A673 (cell line): ENCODE measurements around the gene HAUS6. TPM values are rescaled to one million over a fixed set of nuclear protein-coding genes. Genes with fewer than 3 reads are reported as not detected.

Experiments used
- BruUV-seq: library from RNA; stranded (reverse); fragments of 400-500 nt; replicated peaks from 2 replicates; lab custom pipeline; 2021; lab: Mats Ljungman, UMichigan
- CTCF ChIA-PET: fragments of 300-600 bp; sonication (Branson Sonifier 250); formaldehyde crosslinking; loops from one replicate; lab custom pipeline; 2022; ENCODE audit warnings: antibody characterized with exemption; lab: Charles Lee
- POLR2A ChIA-PET: fragments of 300-600 bp; sonication (Branson Sonifier 250); formaldehyde crosslinking; loops from one replicate; lab custom pipeline; 2022; ENCODE audit warnings: antibody characterized with exemption; ENCODE audit not compliant: low non-redundant PET; lab: Charles Lee
- DNase-seq: peaks from one replicate; pipeline ENCODE4 v3.0.0-alpha.2; 2015; ENCODE audit warnings: low spot score
- H3K27ac ChIP-seq: fragments of 200-600 bp; sonication (generic); 2 replicates; pipeline ENCODE4 v1.5.1; 2016; ENCODE audit warnings: mixed run types, low read depth, mild to moderate bottlenecking, mixed read lengths, antibody characterized with exemption, low read length; ENCODE audit not compliant: poor library complexity, severe bottlenecking
- H3K27me3 ChIP-seq: fragments of 200-600 bp; sonication (generic); replicated peaks from 2 replicates; pipeline ENCODE4 v1.6.1; 2017; ENCODE audit warnings: mixed run types, low read depth, mild to moderate bottlenecking, mixed read lengths, antibody characterized with exemption, low read length; ENCODE audit not compliant: insufficient read depth, poor library complexity
- H3K36me3 ChIP-seq: fragments of 200-600 bp; sonication (generic); 2 replicates; pipeline ENCODE4 v1.6.1; 2016; ENCODE audit warnings: mixed run types, mild to moderate bottlenecking, mixed read lengths, antibody characterized with exemption, low read length; ENCODE audit not compliant: insufficient read depth, poor library complexity, severe bottlenecking
- H3K4me1 ChIP-seq: fragments of 200-600 bp; sonication (generic); 2 replicates; pipeline ENCODE4 v1.6.1; 2017; ENCODE audit warnings: mixed run types, mild to moderate bottlenecking, mixed read lengths, antibody characterized with exemption, low read length; ENCODE audit not compliant: insufficient read depth, poor library complexity, severe bottlenecking
- H3K4me3 ChIP-seq: fragments of 200-600 bp; sonication (generic); 2 replicates; pipeline ENCODE4 v1.5.1; 2016; ENCODE audit warnings: low read depth, mixed run types, mild to moderate bottlenecking, mixed read lengths, low read length; ENCODE audit not compliant: poor library complexity, severe bottlenecking
- H3K9me3 ChIP-seq: fragments of 200-600 bp; sonication (generic); 2 replicates; pipeline ENCODE4 v1.6.1; 2016; ENCODE audit warnings: mixed run types, low read depth, mild to moderate bottlenecking, mixed read lengths, antibody characterized with exemption, low read length; ENCODE audit not compliant: poor library complexity, severe bottlenecking
- CTCF ChIP-seq: fragments of 300-800, 200-600 bp; sonication (generic); conservative IDR thresholded peaks from 2 replicates; pipeline ENCODE4 v1.5.1; 2017; ENCODE audit warnings: low read depth, mild to moderate bottlenecking, antibody characterized with exemption, low read length, moderate library complexity, mixed read lengths
- EZH2 ChIP-seq: fragments of 200-600 bp; sonication (generic); IDR thresholded peaks from 2 replicates; pipeline ENCODE4 v1.6.1; 2017; ENCODE audit warnings: borderline replicate concordance, low read depth, mild to moderate bottlenecking, mixed read lengths, antibody characterized with exemption, low read length; ENCODE audit not compliant: poor library complexity, severe bottlenecking
- intact Hi-C: fragments of 100-400 bp; cut with micrococcal nuclease; formaldehyde crosslinking; loops from one replicate; pipeline ENCODE4 v1.10.0; 2022; ENCODE audit not compliant: unreplicated experiment
- total RNA-seq: library from RNA; stranded (reverse); gene quantifications from 2 replicates; pipeline ENCODE4 v1.2.3, GENCODE V29; 2021

Gene HAUS6
- total RNA-seq, 1 experiment from 2014 or later: 26.1 TPM

GRCh38 chr9:19032406-19032805, 70.3 kb downstream of the HAUS6 start:
- CTCF ChIA-PET: no interaction called here
- TF ChIP-seq EZH2 (no peak), CTCF (no peak)
- BruUV-seq: no TSS peak
- POLR2A ChIA-PET: no interaction called here
- H3K9me3 ChIP-seq: no peaks in the 10 kb centered on the region
- no peaks in the 10 kb centered on the region for H3K4me1 ChIP-seq
- DNase-seq: no peak
- no peaks in the 10 kb centered on the region for H3K36me3 ChIP-seq
- H3K4me3 ChIP-seq: no peak overlapping the region
- no peaks in the 10 kb centered on the region for H3K27me3 ChIP-seq
- H3K27ac ChIP-seq: no peak overlapping the region
- intact Hi-C loops: no loop called here

- H3K4me3 ChIP-seq: no peak overlapping the region
- H3K9me3 ChIP-seq: no peaks in the 10 kb centered on the region
- H3K4me1 ChIP-seq: no peaks in the 10 kb centered on the region
- intact Hi-C loops: no loop called here
- ChIA-PET CTCF (no interaction called here), POLR2A (no interaction called here)
- TF ChIP-seq EZH2: no peak
- no peak for TF ChIP-seq CTCF
- no peaks in the 10 kb centered on the region for H3K27me3 ChIP-seq
- BruUV-seq: no TSS peak
- H3K36me3 ChIP-seq: no peaks in the 10 kb centered on the region
- H3K27ac ChIP-seq: no peak overlapping the region
- DNase-seq: no peak
Measured at GRCh38 chr9:19030899-19031298, 71.8 kb downstream of the HAUS6 start.

- Histone ChIP-seq H3K4me3 (no peak overlapping the region), H3K27me3 (no peaks in the 10 kb centered on the region), H3K4me1 (no peaks in the 10 kb centered on the region), H3K27ac (no peak overlapping the region), H3K9me3 (no peaks in the 10 kb centered on the region), H3K36me3 (no peaks in the 10 kb centered on the region)
- DNase-seq: peak; percentile 45
- TF ChIP-seq CTCF (peak; percentile 60), EZH2 (no peak)
- CTCF ChIA-PET: no interaction called here
- no TSS peak for BruUV-seq
- intact Hi-C loops: loop anchor here (5.0 to 10.0 kb wide), 2 partner anchors 772 to 1214 kb away; no protein-coding TSS in a partner anchor
- POLR2A ChIA-PET: no interaction called here
Measured at GRCh38 chr9:19028835-19029451, 73.8 kb downstream of the HAUS6 start.
